Stimulated activated CD4-positive, alpha-beta T cell treated with anti-CD3 and anti-CD28 coated beads, Interleukin-1b, Interleukin-23, amount 100 ng/mL, for 1 hour (primary cell): ENCODE measurements around the gene IL6.
"Not testable (repeated sequence)": the region's sequence is repeated elsewhere in the genome, so short reads cannot be mapped to it uniquely, and the experiment has no call there.

Source experiments
- DNase-seq, 2 donors: peaks; one replicate each; pipeline ENCODE4 v3.0.0-alpha.2; 2020; ENCODE audit warnings: low read depth in 2 of 2

The IL6 gene

DNA sequence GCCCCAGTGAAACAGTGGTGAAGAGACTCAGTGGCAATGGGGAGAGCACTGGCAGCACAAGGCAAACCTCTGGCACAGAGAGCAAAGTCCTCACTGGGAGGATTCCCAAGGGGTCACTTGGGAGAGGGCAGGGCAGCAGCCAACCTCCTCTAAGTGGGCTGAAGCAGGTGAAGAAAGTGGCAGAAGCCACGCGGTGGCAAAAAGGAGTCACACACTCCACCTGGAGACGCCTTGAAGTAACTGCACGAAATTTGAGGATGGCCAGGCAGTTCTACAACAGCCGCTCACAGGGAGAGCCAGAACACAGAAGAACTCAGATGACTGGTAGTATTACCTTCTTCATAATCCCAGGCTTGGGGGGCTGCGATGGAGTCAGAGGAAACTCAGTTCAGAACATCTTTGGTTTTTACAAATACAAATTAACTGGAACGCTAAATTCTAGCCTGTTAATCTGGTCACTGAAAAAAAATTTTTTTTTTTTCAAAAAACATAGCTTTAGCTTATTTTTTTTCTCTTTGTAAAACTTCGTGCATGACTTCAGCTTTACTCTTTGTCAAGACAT lies 574 bp upstream of the IL6 start:
- DNase-seq = peak in 1 of 2 donors; percentile 29

GRCh38 chr7:22727714-22728035 lies 675 bp downstream of the IL6 start:
- DNase-seq = no peak

GRCh38 chr7:22728401-22729029 lies 1.5 kb downstream of the IL6 start:
- no peak for DNase-seq

GRCh38 chr7:22729180-22729825 lies 2.3 kb downstream of the IL6 start:
- DNase-seq = no peak

DNA sequence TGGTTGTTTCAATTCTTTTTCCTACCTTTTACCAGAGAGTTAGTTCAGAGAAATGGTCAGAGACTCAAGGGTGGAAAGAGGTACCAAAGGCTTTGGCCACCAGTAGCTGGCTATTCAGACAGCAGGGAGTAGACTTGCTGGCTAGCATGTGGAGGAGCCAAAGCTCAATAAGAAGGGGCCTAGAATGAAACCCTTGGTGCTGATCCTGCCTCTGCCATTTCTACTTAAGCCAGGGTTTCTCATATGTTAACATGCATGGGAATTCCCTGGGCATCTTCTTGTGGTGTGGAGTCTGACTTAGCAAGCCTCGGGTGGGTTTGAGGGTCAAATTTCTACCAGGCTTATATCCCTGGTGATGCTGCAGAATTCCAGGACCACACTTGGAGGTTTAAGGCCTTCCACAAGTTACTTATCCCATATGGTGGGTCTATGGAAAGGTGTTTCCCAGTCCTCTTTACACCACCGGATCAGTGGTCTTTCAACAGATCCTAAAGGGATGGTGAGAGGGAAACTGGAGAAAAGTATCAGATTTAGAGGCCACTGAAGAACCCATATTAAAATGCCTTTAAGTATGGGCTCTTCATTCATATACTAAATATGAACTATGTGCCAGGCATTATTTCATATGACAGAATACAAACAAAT lies 3.2 kb downstream of the IL6 start:
- DNase-seq = no peak

GRCh38 chr7:22730921-22731654 lies 4.1 kb downstream of the IL6 start:
- DNase-seq = no peak

GRCh38 chr7:22731766-22732165 lies 4.8 kb downstream of the IL6 start:
- no peak for DNase-seq

DNA sequence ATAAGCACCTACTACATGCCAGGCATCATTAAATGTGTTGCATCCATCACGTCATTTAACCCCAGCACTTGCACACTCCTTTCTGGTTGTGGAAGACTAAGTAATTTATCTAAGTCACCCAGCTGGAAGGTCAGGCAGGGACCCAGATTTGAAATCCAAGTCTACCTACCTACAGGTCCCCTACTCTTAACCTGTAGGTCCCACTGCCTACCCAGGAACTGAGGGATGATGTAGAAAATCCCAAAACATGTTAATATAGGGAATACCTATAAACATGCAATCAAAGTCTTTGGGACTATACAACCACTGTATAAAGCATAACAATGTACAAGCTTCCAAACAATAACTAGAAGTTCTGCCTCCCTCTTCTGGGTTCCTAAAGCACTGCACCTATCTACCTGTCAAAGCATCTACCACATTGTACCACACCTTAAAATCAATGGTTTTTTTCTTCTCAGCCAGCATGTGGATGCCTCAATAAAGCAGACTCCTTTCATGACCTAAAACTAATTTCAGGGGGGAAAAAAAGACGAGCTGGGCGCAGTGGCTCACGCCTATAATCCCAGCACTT lies 5.6 kb downstream of the IL6 start:
- no peak for DNase-seq

DNA sequence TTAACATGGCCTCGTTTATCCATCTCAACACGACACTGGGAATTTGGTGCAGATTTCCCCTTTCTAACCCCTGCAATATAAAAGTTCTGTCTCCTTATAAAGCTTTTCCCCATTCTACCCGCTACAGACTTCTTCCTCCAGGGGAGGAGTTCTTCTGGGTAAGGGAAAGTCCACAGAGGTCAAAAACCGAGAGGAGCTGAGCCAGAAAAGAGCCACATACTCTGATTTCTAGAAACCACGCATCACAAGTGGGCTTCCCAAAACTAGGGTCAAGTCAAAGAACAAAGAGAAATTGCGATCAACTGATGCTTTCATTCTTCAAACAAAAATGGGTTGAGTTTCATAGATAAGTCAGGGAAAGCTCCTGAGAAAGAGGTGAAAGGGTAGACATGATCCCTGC lies 6.8 kb downstream of the IL6 start:
- DNase-seq = no peak

- DNase-seq = no peak
These were observed 16.0 kb downstream of the IL6 start for GRCh38 chr7:22743014-22743413.

DNA sequence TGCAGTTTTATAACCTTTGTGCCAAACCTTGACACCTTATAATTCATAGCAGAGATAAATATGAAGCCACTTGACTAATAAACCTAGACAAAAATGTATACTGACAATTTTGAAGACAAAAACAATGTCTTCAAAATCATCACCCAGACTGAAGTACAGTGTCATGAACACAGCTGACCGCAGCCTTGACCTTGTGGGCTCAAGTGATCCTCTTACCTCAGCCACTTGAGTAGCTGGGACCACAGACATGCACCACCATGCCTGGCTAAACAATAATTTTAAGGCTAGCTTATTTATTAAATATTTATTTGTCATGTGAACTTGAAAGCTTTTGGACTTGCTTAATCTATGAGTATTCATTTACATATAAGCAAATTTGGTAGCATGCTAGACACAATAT lies 24.3 kb downstream of the IL6 start:
- DNase-seq = no peak

GRCh38 chr7:22757338-22757994 lies 30.5 kb downstream of the IL6 start:
- DNase-seq = no peak

DNA sequence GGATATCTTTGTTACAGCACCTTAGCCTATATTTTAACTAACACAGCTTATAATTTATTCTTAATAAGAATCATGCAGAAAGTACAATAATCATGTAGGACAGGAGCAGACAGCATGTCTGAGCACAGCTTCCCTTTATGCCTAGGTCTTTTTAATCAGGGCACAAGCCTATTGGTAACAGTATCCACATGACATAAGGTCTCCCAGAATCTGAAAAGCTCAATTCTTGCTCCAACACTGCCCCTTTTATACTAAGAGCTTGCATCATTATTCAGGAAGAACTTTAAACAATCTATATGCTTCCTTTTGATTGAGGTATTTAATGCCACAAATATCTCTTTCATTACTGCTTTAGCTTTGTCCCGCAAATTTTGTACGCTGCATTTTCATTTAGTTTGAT lies 31.6 kb downstream of the IL6 start:
- DNase-seq = no peak

GRCh38 chr7:22759721-22760120 lies 32.7 kb downstream of the IL6 start:
- DNase-seq = no peak

DNA sequence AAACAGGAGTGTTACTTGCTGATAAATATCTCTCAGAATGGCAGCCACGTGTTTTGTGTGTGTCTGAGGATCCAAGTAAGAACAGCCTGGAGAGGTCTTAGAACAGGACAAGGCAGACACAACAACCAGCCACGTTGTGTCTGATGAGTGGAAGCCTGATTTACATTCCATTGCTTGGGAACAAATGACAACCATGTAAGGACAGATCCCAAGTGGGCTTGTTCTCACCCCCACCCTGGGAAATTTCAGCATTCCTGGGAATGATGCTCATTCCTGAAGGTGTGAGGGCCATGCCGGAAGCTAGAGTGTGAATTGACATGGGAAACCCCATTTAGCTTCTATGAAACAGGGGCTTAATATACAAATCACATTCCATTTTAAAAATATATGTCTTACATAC lies 35.9 kb downstream of the IL6 start:
- DNase-seq = no peak

GRCh38 chr7:22765609-22766008 lies 38.6 kb downstream of the IL6 start:
- no peak for DNase-seq

GRCh38 chr7:22771194-22771871 lies 44.3 kb downstream of the IL6 start:
- no peak for DNase-seq

DNA sequence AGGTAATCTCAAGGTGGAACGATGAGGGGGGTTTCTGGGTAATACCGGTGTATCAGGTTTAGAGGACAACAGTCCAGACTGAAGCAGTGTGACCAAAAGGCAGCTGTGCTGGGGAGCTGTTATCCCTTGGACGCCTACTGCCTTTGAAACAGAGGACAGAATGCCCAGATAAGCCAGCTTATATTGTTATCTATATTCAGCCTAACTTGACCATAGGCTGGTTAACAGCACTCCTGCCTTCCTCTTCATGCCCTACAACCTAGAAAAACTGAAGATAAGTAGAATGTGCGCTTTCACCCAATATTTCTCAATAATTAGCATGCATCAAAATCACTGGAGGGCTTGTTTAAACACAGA lies 44.9 kb downstream of the IL6 start:
- no peak for DNase-seq

DNA sequence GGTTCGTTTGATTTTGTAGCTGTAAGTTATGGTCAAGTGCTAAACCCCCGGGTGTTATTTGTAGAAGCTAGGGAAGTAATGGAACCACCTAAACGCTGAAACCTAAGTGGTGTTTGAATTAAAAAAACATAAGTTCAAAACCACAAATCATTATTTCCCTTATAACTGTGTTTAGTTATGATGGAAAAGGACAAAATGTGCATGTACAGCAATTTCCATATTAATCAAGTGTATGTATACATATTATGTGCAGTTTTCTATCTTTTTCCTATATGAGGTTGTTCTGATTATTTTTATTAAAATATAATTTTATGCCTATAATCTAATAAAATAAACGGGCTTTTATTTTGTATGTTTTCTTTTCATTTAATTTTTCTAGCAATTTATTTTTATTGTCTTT lies 45.9 kb downstream of the IL6 start:
- no peak for DNase-seq

- DNase-seq = no peak
These were observed 50.0 kb downstream of the IL6 start for GRCh38 chr7:22776964-22777363.

DNA sequence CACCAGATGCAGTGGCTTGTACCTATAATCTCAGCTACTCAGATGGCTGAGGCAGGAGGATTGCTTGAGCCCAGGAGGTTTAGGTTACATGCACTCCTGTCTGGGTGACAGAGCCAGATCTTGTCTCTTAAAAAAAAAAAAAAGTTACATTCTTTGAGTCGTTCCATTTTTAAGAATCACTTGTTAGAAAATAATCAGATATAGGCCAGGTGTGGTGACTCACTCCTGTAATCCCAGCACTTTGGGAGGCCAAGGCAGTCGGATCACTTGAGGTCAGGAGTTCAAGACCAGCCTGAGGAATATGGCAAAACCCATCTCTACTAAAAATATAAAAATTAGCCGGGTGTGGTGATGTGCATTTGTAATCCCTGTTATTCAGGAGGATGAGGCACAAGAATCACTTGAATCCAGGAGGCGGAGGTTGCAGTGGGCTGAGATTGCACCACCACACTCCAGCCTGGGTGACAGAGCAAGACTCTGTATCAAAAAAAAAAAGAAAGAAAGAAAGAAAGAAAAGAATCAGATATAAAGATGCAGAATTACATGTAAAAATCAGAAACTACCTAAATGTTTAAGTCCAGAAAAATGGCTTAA lies 52.8 kb downstream of the IL6 start:
- DNase-seq = not testable (repeated sequence)
